ENCODE data around the gene FBXW4.

- no peak for TF ChIP-seq POLR2AphosphoS5 (IDR thresholded peaks at IDR 0.05; ENCODE audit: low read depth, low read length)
- TF ChIP-seq POLR2A (IDR thresholded peaks at IDR 0.05; ENCODE audit: low read depth, low read length) = no peak
- TF ChIP-seq SPI1 (IDR thresholded peaks at IDR 0.05; ENCODE audit: low read depth, low read length) = no peak
- TF ChIP-seq TAF1 (IDR thresholded peaks at IDR 0.05; ENCODE audit: low read depth, low read length) = no peak
- no peak for TF ChIP-seq PAX5 (IDR thresholded peaks at IDR 0.05; ENCODE audit: insufficient read depth, low read length, severe bottlenecking)
- TF ChIP-seq POU2F2 (IDR thresholded peaks at IDR 0.05; ENCODE audit: low read depth, low read length) = no peak
Observed at GRCh38 chr10:101650863-101651262, 44.1 kb downstream of the FBXW4 start.

Data from GM12891 (cell line).